Effector CD4-positive, alpha-beta T cell (primary cell): ENCODE data around the gene ZNF468.
"Not testable (repeated sequence)": the region's sequence is repeated elsewhere in the genome, so short reads cannot be mapped to it uniquely, and the experiment has no call there.

ENCODE experiments used
- DNase-seq: peaks from one replicate; pipeline ENCODE4 v3.0.0-alpha.2; 2020
- total RNA-seq: gene quantifications from one replicate; lab custom pipeline; 2026; lab: John Stamatoyannopoulos, UW

ZNF468 gene
- total RNA-seq, result 18.8 reads per million, percentile 45 among the genes with 10 or more reads in this experiment

- peak; percentile 51 for DNase-seq
Observed at GRCh38 chr19:52857378-52858191, at the start of gene ZNF468. Gene ZNF468, minus strand, starts transcription at chr19:52857619. Its CDS starts 3,347 bp downstream, at chr19:52854272.

GRCh38 chr19:52904052-52904780 is 46.8 kb upstream of the ZNF468 start:
- not testable (repeated sequence) for DNase-seq

GRCh38 chr19:52901842-52902241 is 44.4 kb upstream of the ZNF468 start:
- no peak for DNase-seq

GRCh38 chr19:52898596-52898995 is 41.2 kb upstream of the ZNF468 start:
- DNase-seq, result not testable (repeated sequence)

- no peak for DNase-seq
Observed at GRCh38 chr19:52898101-52898500, 40.7 kb upstream of the ZNF468 start.

- DNase-seq, result peak; percentile 85
Observed at GRCh38 chr19:52897138-52897935, 39.9 kb upstream of the ZNF468 start, which contains the start of gene ZNF320. Gene ZNF320, minus strand, starts transcription at chr19:52897635. Its CDS starts 7,380 bp downstream, at chr19:52890255.

- no peak for DNase-seq
Observed at GRCh38 chr19:52896431-52897137, 39.2 kb upstream of the ZNF468 start.

GRCh38 chr19:52891336-52891735 is 33.9 kb upstream of the ZNF468 start:
- DNase-seq, result no peak

- DNase-seq, result no peak
Observed at GRCh38 chr19:52889931-52890330, 32.5 kb upstream of the ZNF468 start.

GRCh38 chr19:52889076-52889475 is 31.7 kb upstream of the ZNF468 start:
- no peak for DNase-seq

- no peak for DNase-seq
Observed at GRCh38 chr19:52880895-52881389, 23.5 kb upstream of the ZNF468 start.

- not testable (repeated sequence) for DNase-seq
Observed at GRCh38 chr19:52872996-52873395, 15.6 kb upstream of the ZNF468 start.

- DNase-seq, result no peak
Observed at GRCh38 chr19:52871466-52871865, 14.0 kb upstream of the ZNF468 start.

GRCh38 chr19:52868031-52868430 is 10.6 kb upstream of the ZNF468 start:
- not testable (repeated sequence) for DNase-seq

- DNase-seq, result not testable (repeated sequence)
Observed at GRCh38 chr19:52856540-52857377, 660 bp downstream of the ZNF468 start.

- not testable (repeated sequence) for DNase-seq
Observed at GRCh38 chr19:52847352-52847751, 10.1 kb downstream of the ZNF468 start.

- DNase-seq, result not testable (repeated sequence)
Observed at GRCh38 chr19:52840825-52841465, 16.5 kb downstream of the ZNF468 start.

GRCh38 chr19:52834289-52834688 is 23.1 kb downstream of the ZNF468 start:
- not testable (repeated sequence) for DNase-seq

GRCh38 chr19:52833541-52833940 is 23.9 kb downstream of the ZNF468 start:
- not testable (repeated sequence) for DNase-seq

- DNase-seq, result not testable (repeated sequence)
Observed at GRCh38 chr19:52829866-52830265, 27.6 kb downstream of the ZNF468 start.
